K562 (cell line): Measurements from ENCODE around the gene TMEM88. TPM values are rescaled to one million over a fixed set of nuclear protein-coding genes. Genes with fewer than 3 reads are reported as not detected.

Experiments used
- E2F6 ChIP-seq, 2 experiments: IDR thresholded peaks; 2 replicates each; pipeline ENCODE4 v1.6.1; 2011; ENCODE audit warnings: borderline replicate concordance in 1 of 2, control low read depth in 1 of 2, low read depth in 1 of 2, low read length in 1 of 2, mild to moderate bottlenecking in 1 of 2, mixed read lengths in 1 of 2, moderate library complexity in 1 of 2; ENCODE audit not compliant: insufficient read depth in 1 of 2, insufficient read length in 1 of 2, poor library complexity in 1 of 2, severe bottlenecking in 1 of 2; ENCODE audit errors: extremely low read depth in 1 of 2
- KDM2B ChIP-seq: fragments of 250-450 bp; sonication (Bioruptor Pico); IDR thresholded peaks from 2 replicates; pipeline ENCODE4 v1.8.0; 2021; ENCODE audit warnings: mild to moderate bottlenecking, moderate library complexity
- MAFK ChIP-seq: IDR thresholded peaks from 2 replicates; pipeline ENCODE4 v1.6.1; 2011; ENCODE audit warnings: low read length, improper control_type of control experiment
- MED1 ChIP-seq: sonication (generic); formaldehyde crosslinking; IDR thresholded peaks from 2 replicates; pipeline ENCODE4 v1.8.1; 2023; ENCODE audit warnings: missing genetic modification reagents, borderline replicate concordance
- MGA ChIP-seq: fragments of 450-650 bp; IDR thresholded peaks from 2 replicates; pipeline ENCODE4 v1.6.1; 2016; ENCODE audit warnings: mild to moderate bottlenecking, moderate library complexity
- RUNX1 ChIP-seq: sonication (generic); IDR thresholded peaks from 2 replicates; pipeline ENCODE4 v1.6.1; 2016; ENCODE audit warnings: antibody characterized with exemption, low read depth
- SMARCB1 ChIP-seq: IDR thresholded peaks from 2 replicates; pipeline ENCODE4 v1.6.1; 2011; ENCODE audit warnings: improper control_type of control experiment, low read depth; ENCODE audit not compliant: insufficient read length
- TAF7 ChIP-seq: fragments of 450-650 bp; IDR thresholded peaks from 2 replicates; pipeline ENCODE4 v1.6.1; 2016; ENCODE audit warnings: missing genetic modification characterization, missing compliant biosample characterization
- ZBTB11 ChIP-seq, 3 experiments: fragments of 200-800 bp in 1 of 3; fragments of 250-450 bp in 1 of 3; fragments of 450-650 bp in 1 of 3; sonication (Bioruptor Pico) in 1 of 3; sonication (Bioruptor generic) in 1 of 3; formaldehyde crosslinking in 1 of 3; IDR thresholded peaks; 2 replicates each; pipeline versions ENCODE4 v1.6.1 to v1.8.0; 2016 to 2022; ENCODE audit warnings: mild to moderate bottlenecking in 2 of 3, missing genetic modification characterization in 2 of 3, missing compliant biosample characterization in 1 of 3, moderate library complexity in 1 of 3
- polyA plus RNA-seq, 8 experiments: library from polyadenylated mRNA; depleted of rRNA in 4 of 8; stranded (reverse) in 5 of 8; unstranded in 3 of 8; fragments of >200 nt; fragmentation: Nextera tagmentation in 2 of 8; fragmentation: Illumina TruSeq in 1 of 8; extraction: Ambion mirVana in 2 of 8; extraction: Trizol in 1 of 8; gene quantifications; 2 replicates each; pipeline versions ENCODE4 v1.2.1 to v1.2.3, GENCODE V29; 2011 to 2014; ENCODE audit warnings: inconsistent platforms in 1 of 8, missing spikeins in 1 of 8
- total RNA-seq, 7 experiments: library from RNA; depleted of rRNA in 6 of 7; stranded (reverse); fragments of >200 nt in 6 of 7; fragmentation: Illumina TruSeq in 2 of 7; extraction: Trizol in 2 of 7; gene quantifications; 2 replicates each; pipeline versions ENCODE4 v1.2.1 to v1.2.3, GENCODE V29; 2011 to 2021; ENCODE audit warnings: low replicate concordance in 1 of 7

The TMEM88 gene
- total and polyA plus RNA-seq, 9 of the 15 experiments (the other 6 are each of a cell fraction or from before 2014, with no cell fraction given) = 0.10 to 1.4 (median 0.36) TPM; not detected in 3

- TF ChIP-seq ZBTB11 (CRISPR knock-in tag; IDR thresholded peaks at IDR 0.05) = no peak
- no peak for TF ChIP-seq TAF7 (tag)
- TF ChIP-seq SMARCB1 = no peak
- 0 out of 2 replicates have a peak, but pooled peaks have one; percentile 3 for TF ChIP-seq MAFK
- no peak; the same call in 1 of the 2 replicates for TF ChIP-seq MGA
- TF ChIP-seq MED1 = no peak
- TF ChIP-seq RUNX1 = no peak
- TF ChIP-seq KDM2B = 0 out of 2 replicates have a peak, but pooled peaks have one; percentile 65
- peak; percentile 66 to 79 for TF ChIP-seq E2F6 (IDR thresholded peaks at IDR 0.05; ENCODE audit: borderline replicate concordance in 1 of 2, extremely low read depth in 1 of 2, insufficient read depth in 1 of 2, insufficient read length in 1 of 2, low read depth in 1 of 2, low read length in 1 of 2, poor library complexity in 1 of 2, severe bottlenecking in 1 of 2)
Measured at GRCh38 chr17:7856811-7857712, 2.2 kb downstream of the TMEM88 start, which contains the start of gene NAA38 (continued).
